Left lung (tissue), 10 donors: ENCODE results near the gene ABCB11. TPM values are rescaled to one million over a fixed set of nuclear protein-coding genes. Genes with fewer than 3 reads are reported as not detected.
"Not testable (repeated sequence)": the region's sequence is repeated elsewhere in the genome, so short reads cannot be mapped to it uniquely, and the experiment has no call there.

Source experiments
- ATAC-seq: fragments of 200-7000 bp; cut with Tn5 transposase; one replicate; pipeline ENCODE4 v1.9.1; 2020; ENCODE audit warnings: moderate library complexity
- DNase-seq, 4 donors: peaks; one replicate each; pipeline ENCODE4 v3.0.0-alpha.2; 2013 to 2020
- H3K27ac ChIP-seq, 2 donors: fragments of 200-600 bp; sonication (generic) in 1 of 2; one replicate each; pipeline versions ENCODE4 v1.5.0 to v1.8.0; 2020 to 2021
- H3K27me3 ChIP-seq, 2 donors: fragments of 200-600 bp; sonication (generic) in 1 of 2; one replicate each; pipeline versions ENCODE4 v1.5.0 to v1.8.0; 2020 to 2021
- H3K36me3 ChIP-seq, 2 donors: fragments of 200-600 bp; sonication (generic) in 1 of 2; one replicate each; pipeline versions ENCODE4 v1.5.0 to v1.8.0; 2020 to 2021
- H3K4me1 ChIP-seq, 2 donors: fragments of 200-600 bp; one replicate each; pipeline ENCODE4 v1.8.0; 2021
- H3K4me3 ChIP-seq, 2 donors: fragments of 200-600 bp; sonication (generic) in 1 of 2; one replicate each; pipeline versions ENCODE4 v1.5.0 to v1.8.0; 2020 to 2021; ENCODE audit warnings: mild to moderate bottlenecking in 1 of 2
- H3K9me3 ChIP-seq, 2 donors: fragments of 200-600 bp; sonication (generic) in 1 of 2; one replicate each; pipeline versions ENCODE4 v1.5.0 to v1.8.0; 2020 to 2021
- CTCF ChIP-seq, 2 donors: fragments of 200-600 bp; sonication (generic) in 1 of 2; IDR thresholded peaks; one replicate each; pipeline versions ENCODE4 v1.5.0 to v1.8.0; 2021; ENCODE audit warnings: antibody characterized with exemption in 2 of 2
- intact Hi-C, 2 donors: fragments of 100-400 bp; cut with DNase I; formaldehyde crosslinking; loops; one replicate each; pipeline versions ENCODE4 v1.11.2 to v1.14.2; 2022
- polyA plus RNA-seq, 6 donors: library from polyadenylated mRNA; unstranded; fragments of 120-200 nt; gene quantifications; one replicate each; pipeline ENCODE4 v1.2.1, GENCODE V29; 2013; ENCODE audit not compliant: insufficient read length in 6 of 6
- total RNA-seq, 2 donors: library from RNA; stranded (reverse); fragmentation: NEBNext Ultra II Directional; extraction: Animal tissue kit (Norgen Biotek cat#: 25700); gene quantifications; one replicate each; pipeline ENCODE4 v1.2.1, GENCODE V29; 2021
- donor health status: DM: no; HTN: yes; CAD: no.
- donor health status: DM: no; HTN: no; CAD: no.

ABCB11 gene
- total and polyA plus RNA-seq, 8 donors, result 0.02 to 0.23 (median 0.08) TPM; not detected in 1

- no peak overlapping the region for H3K27ac ChIP-seq
- DNase-seq (no peak), ATAC-seq (no peak)
- intact Hi-C loops, result no loop called here
- no peaks in the 10 kb centered on the region for H3K36me3 ChIP-seq
- no peaks in the 10 kb centered on the region for H3K27me3 ChIP-seq
- no peak overlapping the region for H3K4me3 ChIP-seq
- no peak for TF ChIP-seq CTCF (IDR thresholded peaks at IDR 0.05)
- H3K9me3 ChIP-seq, result no peaks in the 10 kb centered on the region
- no peaks in the 10 kb centered on the region for H3K4me1 ChIP-seq
Measured at GRCh38 chr2:169018390-169018789, 12.7 kb downstream of the ABCB11 start.

- no peak for TF ChIP-seq CTCF (IDR thresholded peaks at IDR 0.05)
- Histone ChIP-seq H3K36me3 (no peaks in the 10 kb centered on the region), H3K4me3 (no peak overlapping the region), H3K9me3 (no peaks in the 10 kb centered on the region), H3K27me3 (no peaks in the 10 kb centered on the region), H3K27ac (no peak overlapping the region), H3K4me1 (no peaks in the 10 kb centered on the region)
- intact Hi-C loops, result no loop called here
- ATAC-seq (no peak), DNase-seq (no peak)
Measured at GRCh38 chr2:169015943-169016342, 15.2 kb downstream of the ABCB11 start.

GRCh38 chr2:169014780-169015179 lies 16.3 kb downstream of the ABCB11 start:
- no peak for DNase-seq
- no peak overlapping the region for H3K4me3 ChIP-seq
- H3K27me3 ChIP-seq, result no peaks in the 10 kb centered on the region
- no peak for ATAC-seq
- TF ChIP-seq CTCF (IDR thresholded peaks at IDR 0.05), result no peak
- intact Hi-C loops, result no loop called here
- no peak overlapping the region for H3K27ac ChIP-seq
- H3K9me3 ChIP-seq, result no peaks in the 10 kb centered on the region
- no peaks in the 10 kb centered on the region for H3K4me1 ChIP-seq
- no peaks in the 10 kb centered on the region for H3K36me3 ChIP-seq

DNA sequence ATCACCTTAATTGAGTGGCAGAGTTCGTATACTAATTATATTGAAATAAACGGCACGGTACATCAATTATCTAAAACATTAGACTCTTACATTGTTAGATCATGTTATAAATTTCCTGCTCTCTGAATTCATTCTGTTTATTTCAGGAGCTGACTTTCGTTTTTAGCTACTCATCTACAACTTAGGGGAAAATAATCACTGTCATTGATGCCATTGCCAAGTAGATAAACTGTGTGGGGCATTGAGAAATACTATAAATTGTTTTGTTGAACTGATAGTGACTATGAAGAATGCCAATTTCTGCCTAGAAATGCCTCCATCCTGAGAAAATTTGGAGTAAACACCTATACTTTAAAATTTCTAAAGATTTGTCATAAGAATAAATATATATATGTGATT lies 17.5 kb downstream of the ABCB11 start:
- Histone ChIP-seq H3K9me3 (no peaks in the 10 kb centered on the region), H3K27me3 (no peaks in the 10 kb centered on the region), H3K4me3 (no peak overlapping the region), H3K4me1 (no peaks in the 10 kb centered on the region), H3K36me3 (no peaks in the 10 kb centered on the region), H3K27ac (no peak overlapping the region)
- no peak for DNase-seq
- intact Hi-C loops, result no loop called here
- no peak for ATAC-seq
- no peak for TF ChIP-seq CTCF (IDR thresholded peaks at IDR 0.05)

- intact Hi-C loops, result no loop called here
- Histone ChIP-seq H3K36me3 (no peaks in the 10 kb centered on the region), H3K27ac (no peak overlapping the region), H3K4me3 (no peak overlapping the region), H3K27me3 (no peaks in the 10 kb centered on the region), H3K9me3 (no peaks in the 10 kb centered on the region), H3K4me1 (no peaks in the 10 kb centered on the region)
- DNase-seq, result no peak
- ATAC-seq, result no peak
- TF ChIP-seq CTCF (IDR thresholded peaks at IDR 0.05), result no peak
Measured at GRCh38 chr2:169012812-169013627, 18.1 kb downstream of the ABCB11 start.

- H3K4me1 ChIP-seq, H3K27ac ChIP-seq, H3K9me3 ChIP-seq, H3K36me3 ChIP-seq, DNase-seq, H3K27me3 ChIP-seq, intact Hi-C loops, H3K4me3 ChIP-seq: not testable (repeated sequence)
- ATAC-seq, result peak; percentile 95
Measured at GRCh38 chr2:169012191-169012792, 18.8 kb downstream of the ABCB11 start.
